GM18517 (cell line): ENCODE data around the gene BLVRA.

Experiments used
- ATAC-seq: cut with Tn5 transposase; IDR thresholded peaks from one replicate; pipeline ENCODE4 v1.9.1; 2021; ENCODE audit warnings: mild to moderate bottlenecking, moderate library complexity; ENCODE audit not compliant: unreplicated experiment

BLVRA gene

DNA sequence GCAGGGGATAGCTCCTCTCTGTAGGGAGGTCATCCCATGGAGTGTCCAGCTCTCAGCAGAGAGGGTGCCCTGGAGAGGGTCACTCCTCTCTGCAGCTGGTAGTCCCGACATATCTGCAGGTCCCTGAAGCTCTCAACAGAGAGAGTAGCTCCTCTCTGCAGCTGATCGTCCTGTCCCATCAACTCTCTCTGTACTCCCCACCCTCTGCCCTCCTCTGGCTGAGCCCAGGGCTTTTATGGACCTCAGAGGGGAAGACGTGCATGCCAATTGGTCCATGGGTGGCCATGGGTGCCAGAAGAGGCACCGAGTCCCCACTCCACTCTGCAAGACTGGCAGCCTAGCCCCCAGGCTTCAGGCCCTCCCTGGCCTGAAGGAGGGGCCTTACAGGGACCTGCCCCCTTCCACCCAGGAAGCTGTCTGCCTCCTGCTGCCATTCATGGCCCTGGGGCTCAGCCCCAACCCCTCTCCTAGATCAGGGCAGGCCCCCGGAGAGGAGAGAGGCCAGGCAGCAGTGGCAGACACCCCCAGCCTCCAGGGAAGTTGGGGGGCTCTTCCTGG is 9.0 kb upstream of the BLVRA start:
- ATAC-seq: no peak

DNA sequence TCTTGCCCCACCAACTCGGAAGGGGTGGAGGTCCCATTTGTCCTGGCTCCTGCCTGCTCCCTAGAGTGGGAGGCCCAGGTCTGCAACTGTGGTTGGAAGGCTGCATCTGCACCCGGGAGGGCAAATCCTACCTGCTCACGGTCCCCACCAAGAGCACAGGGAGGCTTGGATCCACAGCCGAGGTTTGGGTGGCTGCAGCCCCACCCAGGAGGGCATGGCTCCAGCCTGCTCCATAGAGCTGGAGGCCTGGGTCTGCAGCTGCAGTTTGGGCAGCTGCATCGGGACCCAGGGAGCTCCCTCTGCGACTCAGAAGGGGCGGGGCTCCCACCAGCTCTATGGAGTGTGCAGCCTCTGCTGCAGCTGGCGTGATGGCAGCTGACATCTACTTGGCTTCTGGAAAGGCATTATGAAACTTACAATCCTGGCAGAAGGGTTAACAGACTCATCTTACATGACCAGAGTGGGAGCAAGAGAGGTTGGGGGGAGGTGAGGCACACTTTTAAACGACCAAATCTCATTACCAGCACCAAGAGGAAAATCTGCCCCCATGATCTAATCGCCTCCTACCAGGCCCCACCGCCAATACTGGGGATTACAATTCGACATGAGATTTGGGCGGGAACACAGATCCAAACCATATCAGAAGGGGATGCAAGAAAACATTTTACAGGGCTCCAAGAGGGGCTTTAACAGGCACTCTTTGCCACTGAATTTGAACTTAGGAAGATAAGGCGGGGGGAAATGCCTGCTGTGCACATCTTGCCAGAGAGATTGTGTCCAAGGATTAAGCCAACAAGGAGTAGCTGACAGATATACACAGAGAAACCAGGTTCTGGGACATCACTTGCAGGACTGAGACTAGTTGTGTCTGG is 8.2 kb upstream of the BLVRA start:
- no peak for ATAC-seq

GRCh38 chr7:43752411-43752810 is 6.1 kb upstream of the BLVRA start:
- no peak for ATAC-seq

GRCh38 chr7:43753271-43753810 is 5.1 kb upstream of the BLVRA start:
- ATAC-seq: no peak

DNA sequence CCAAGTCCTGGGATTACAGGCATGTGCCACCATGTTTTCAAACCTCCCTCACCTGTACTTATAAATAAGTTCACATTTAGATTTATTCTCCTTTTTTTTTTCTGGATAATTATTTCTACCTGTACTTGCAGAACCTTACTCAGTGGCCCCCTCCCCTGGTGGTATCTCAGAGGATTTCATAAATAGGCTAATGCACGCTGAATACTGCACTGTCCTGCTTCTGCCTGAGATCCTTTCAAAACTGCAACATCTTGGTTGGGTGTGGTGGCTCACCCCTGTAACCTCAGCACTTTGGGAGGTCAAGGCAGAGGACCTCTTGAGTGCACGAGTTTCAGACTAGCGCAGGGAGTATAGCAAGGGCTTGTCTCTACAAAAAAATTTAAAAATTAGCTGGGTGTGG is 4.6 kb upstream of the BLVRA start:
- no peak for ATAC-seq

- ATAC-seq: no peak
These were observed 3.9 kb upstream of the BLVRA start for GRCh38 chr7:43754596-43754995.

GRCh38 chr7:43756368-43757072 is 2.0 kb upstream of the BLVRA start:
- no peak for ATAC-seq

DNA sequence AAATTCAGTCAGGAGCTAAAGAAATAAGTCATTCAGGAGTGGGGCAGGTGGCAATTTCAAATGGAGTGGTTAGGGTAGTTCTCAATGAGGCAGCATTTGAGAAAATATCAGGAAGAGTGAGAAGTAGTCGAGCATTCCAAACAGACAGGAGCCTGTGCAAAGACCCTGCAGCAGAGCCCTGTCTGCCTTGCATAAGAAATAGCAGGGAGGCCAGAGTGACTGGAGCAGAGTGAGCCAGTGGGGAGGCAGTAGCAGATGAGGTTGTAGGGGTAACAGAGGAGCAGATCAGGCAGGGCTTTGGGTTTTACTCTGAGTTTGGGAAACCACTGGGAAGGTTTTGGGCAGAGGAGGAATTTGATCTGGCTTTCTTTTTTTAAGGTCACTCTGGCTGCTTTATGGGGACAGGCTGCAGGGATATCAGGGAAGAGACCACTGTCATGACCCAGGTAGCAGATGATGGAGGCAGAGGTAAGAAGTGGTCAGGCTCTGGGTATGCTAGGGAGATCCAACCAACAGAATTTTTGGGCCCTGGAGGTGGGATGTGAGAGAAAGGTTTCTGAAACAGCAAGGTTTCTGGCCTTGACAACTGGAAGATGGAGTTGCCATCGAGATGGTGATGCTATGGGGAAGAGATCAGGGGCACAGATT is 1.3 kb upstream of the BLVRA start:
- no peak for ATAC-seq

DNA sequence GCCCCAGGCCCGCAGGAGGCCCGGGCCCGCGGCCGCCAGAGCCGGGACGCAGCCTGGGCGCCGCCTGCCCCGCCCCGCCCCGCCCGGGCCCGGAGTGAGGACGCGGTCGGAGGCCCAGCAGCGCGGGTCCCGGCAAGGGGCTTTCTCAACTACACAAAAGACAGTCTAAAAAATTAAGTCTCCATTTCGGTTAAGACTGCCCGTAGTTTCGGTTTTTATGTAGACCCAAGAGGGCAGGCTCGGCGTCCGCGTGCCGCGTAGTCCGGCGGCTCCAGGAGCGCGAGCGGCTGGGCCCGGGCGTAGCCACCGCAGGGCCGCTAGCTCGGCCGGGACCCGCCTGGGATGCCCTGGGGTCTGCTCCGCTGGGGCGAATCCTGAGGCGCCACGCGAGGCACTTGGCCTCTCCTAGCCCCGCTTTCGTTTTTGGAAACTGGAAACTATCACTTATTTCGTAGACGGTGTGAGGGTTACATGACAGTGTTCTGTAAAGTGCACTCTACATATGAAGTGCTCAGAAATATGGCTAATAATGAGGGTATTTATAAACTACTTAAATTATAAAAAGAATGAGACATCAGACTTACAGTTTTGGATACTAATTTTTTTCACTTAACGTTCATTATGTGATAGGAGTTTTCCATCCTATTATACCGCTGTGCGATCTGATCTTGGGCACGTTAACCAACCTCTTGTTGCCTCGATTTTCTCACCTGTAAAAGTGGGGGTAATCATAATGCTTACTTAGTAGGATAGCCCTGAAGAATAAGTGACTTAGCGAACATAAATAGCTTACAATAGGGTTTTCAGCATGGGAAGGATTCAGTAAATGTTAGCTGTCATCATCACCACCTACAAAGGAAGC is 573 bp downstream of the BLVRA start:
- peak; percentile 75 for ATAC-seq

- ATAC-seq: no peak
These were observed 2.4 kb downstream of the BLVRA start for GRCh38 chr7:43760861-43761260.

DNA sequence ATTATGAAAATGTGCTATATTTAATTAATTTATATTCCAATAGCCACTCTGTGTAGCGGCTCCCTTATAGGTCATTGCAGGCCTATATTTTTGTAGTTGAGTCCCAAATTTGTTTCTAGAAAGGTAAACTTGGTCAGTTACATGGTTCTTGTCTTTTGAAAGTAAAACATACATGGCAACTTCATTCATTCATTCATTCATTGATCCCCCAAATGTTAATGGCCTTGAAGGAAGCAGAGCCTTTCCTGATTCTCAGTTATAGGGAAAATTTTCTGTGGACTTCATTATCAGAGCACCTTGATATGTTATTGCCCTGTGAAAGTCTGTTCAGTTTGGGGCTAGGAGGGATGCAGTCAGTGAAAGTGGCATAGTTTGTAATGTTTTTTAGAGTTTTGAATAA is 2.9 kb downstream of the BLVRA start:
- ATAC-seq: no peak

GRCh38 chr7:43761938-43762692 is 3.6 kb downstream of the BLVRA start:
- ATAC-seq: no peak

DNA sequence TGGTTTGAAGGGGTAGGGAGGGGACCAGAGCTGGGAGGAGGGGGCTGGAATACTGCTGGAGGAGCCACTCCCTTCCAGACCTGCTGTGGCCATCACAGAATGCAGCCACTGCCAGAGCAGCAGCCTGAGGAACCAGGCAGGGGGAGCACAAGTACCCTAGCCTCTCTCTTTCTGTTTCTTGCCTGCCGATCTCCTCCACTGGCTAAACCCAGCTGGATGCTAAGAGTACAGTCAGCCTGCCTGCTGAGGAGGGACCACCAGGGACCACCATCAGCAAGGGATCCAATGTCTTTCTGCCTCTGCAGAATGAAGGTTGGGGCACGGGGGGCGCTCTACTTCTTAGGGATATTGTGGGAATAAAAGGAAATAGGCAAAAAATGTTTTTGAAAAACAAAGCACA is 4.7 kb downstream of the BLVRA start:
- no peak for ATAC-seq

DNA sequence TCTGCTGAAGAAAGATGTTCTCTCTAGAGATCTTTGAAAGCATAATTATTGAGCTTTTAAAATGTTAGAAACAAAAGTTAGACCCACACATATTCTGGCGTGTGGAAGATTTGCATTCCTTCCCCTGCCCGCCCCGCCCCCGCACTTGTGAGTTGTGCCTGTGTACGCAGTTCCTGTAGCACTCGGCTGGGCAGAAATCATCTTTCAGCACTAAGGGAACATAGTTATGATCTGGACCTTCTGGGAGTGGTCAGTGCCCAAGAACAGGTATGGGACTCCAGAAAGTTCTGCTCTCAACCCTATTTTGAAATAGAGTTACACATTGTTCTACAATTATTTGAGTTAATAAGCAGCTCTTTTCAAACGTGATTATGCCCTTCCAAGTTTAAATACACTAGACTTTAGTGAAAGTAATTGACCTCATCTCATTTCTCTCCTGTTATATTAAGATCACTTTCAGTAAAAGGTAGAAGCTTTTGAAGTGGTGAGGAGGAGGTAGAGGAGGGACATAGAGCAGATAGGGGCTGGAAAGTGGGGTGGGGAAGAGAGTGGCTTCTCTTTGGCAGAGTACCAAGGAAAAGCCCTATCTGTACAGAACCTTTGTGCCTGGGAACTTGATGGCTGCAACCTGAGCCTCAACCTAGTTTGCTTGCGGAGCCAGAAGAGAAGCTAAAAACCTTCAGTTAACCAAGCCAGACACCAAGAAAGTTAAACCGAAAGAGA is 5.7 kb downstream of the BLVRA start:
- ATAC-seq: peak; percentile 42

GRCh38 chr7:43764807-43765491 is 6.5 kb downstream of the BLVRA start:
- no peak for ATAC-seq

DNA sequence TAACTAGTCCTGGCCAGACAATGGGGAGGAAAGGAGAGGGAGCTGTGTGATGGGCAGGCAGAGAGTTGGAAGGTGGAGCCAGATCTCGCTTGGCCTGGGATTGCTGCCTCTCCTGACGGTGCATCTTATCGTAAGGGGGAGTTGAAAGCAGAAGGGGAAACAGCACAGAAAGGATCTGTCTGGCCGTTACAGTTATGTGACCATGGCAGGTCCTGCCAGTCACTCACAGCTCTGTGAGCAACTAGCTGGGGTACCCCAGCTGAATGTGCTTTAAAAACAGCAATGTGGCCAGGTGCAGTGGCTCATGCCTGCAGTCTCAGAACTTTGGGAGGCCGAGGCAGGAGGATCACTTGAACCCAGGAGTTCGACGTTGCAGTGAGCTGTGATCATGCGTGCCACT is 8.1 kb downstream of the BLVRA start:
- no peak for ATAC-seq

- ATAC-seq: no peak
These were observed 8.8 kb downstream of the BLVRA start for GRCh38 chr7:43767311-43767710.

- no peak for ATAC-seq
These were observed 9.9 kb downstream of the BLVRA start for GRCh38 chr7:43768201-43768886.
